GM12892 (cell line): ENCODE results near the gene CGREF1.

Experiments
- POLR2A ChIP-seq: IDR thresholded peaks from 2 replicates; pipeline ENCODE4 v1.6.1; 2011; ENCODE audit warnings: low read depth, low read length, control low read depth
- POLR2AphosphoS5 ChIP-seq: IDR thresholded peaks from 2 replicates; pipeline ENCODE4 v1.6.1; 2011; ENCODE audit warnings: low read depth, low read length, control low read depth
- TAF1 ChIP-seq: IDR thresholded peaks from 2 replicates; pipeline ENCODE4 v1.6.1; 2011; ENCODE audit warnings: low read depth, mild to moderate bottlenecking, control low read depth, low read length, borderline replicate concordance

DNA sequence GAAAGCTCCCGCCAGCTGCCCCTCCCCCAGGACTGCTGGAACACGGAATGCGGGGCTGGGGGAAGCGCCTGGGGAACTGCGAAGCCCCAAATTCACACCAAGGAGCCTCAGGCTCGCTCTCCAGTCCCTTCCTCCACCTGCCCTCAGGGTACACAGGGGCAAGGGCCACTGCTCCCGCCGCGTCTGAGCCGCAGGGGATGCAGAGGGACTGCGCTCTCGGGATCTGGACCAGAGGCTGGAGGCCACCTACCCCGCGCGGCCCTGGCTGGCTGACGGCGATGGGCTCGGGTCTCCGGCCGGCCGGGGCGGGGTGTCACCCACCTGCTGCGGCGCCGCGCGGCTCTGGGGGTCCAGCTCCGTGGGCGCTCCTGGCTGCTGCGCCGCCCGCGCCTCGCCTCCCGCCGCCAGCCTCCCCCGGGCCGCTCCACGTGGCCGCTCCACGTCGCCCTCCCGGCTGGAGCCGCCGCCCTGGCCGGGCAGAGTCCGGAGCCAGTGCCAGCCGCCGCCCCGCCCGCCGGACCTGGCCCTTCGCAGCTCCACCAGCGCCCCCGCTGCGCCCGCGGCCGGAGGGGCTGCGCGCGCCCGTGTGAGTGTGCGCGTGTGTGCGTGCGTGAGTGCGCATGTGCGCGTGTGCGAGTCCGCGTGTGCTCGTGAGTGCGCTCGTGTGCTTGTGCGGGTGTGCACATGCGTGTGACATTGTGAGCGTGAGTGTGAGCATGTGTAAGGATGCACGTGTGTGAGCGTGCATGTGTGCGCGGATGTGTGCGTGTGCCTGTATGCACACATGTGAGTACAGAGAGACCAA lies at the start of gene CGREF1:
- TF ChIP-seq POLR2A (no peak), POLR2AphosphoS5 (no peak), TAF1 (no peak)
